Colonic mucosa (tissue), 4 donors: Measurements from ENCODE around the gene ATG4C. TPM values are rescaled to one million over a fixed set of nuclear protein-coding genes. Genes with fewer than 3 reads are reported as not detected.
"Not testable (repeated sequence)": the region's sequence is repeated elsewhere in the genome, so short reads cannot be mapped to it uniquely, and the experiment has no call there.

Source experiments
- DNase-seq: peaks from one replicate; pipeline ENCODE4 v3.0.0-alpha.2; 2020
- H3K27ac ChIP-seq: fragments of 200-600 bp; one replicate; pipeline ENCODE4 v1.8.0; 2021
- H3K27me3 ChIP-seq: fragments of 200-600 bp; one replicate; pipeline ENCODE4 v1.8.0; 2021
- H3K36me3 ChIP-seq: fragments of 200-600 bp; one replicate; pipeline ENCODE4 v1.8.0; 2021
- H3K4me1 ChIP-seq: fragments of 200-600 bp; one replicate; pipeline ENCODE4 v1.8.0; 2021; ENCODE audit warnings: mild to moderate bottlenecking
- H3K4me3 ChIP-seq: fragments of 200-600 bp; one replicate; pipeline ENCODE4 v1.8.0; 2021
- H3K9ac ChIP-seq, 2 donors: one replicate each; pipeline ENCODE4 v1.7.0; 2013; ENCODE audit warnings: control low read depth in 2 of 2, low read depth in 2 of 2, low read length in 2 of 2
- H3K9me3 ChIP-seq: fragments of 200-600 bp; one replicate; pipeline ENCODE4 v1.8.0; 2021
- CTCF ChIP-seq: fragments of 200-600 bp; IDR thresholded peaks from one replicate; pipeline ENCODE4 v1.8.0; 2022; ENCODE audit warnings: antibody characterized with exemption, mild to moderate bottlenecking
- intact Hi-C: fragments of 100-400 bp; cut with DNase I; formaldehyde crosslinking; loops from one replicate; pipeline ENCODE4 v1.14.1; 2022
- total RNA-seq, 2 donors: library from RNA; stranded (reverse); fragmentation: NEBNext Ultra II Directional in 1 of 2; extraction: Animal tissue kit (Norgen Biotek cat#: 25700) in 1 of 2; gene quantifications; one replicate each; pipeline ENCODE4 v1.2.1, GENCODE V29; 2021
- donor health status: healthy.
- donor health status: DM: no; HTN: no; CAD: no.
- donor health status: DM: no; HTN: no; CAD: no.

The ATG4C gene
- total RNA-seq, 2 donors from 2014 or later: 9.5 to 12.4 TPM

DNA sequence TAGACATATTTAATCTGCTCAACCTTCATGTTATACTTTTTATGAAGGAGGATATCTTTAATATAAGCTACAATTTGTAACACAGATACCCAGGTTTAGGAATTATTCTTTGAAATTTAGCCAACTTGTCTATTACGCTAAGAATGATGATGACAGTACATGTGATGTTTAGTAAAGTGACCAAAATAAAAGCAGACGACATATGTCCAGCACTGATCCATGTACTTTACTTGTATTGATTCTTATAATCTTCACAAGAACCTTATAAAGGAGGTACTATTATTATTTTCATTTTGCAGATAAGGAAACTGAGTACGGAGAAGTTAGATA is 37.2 kb upstream of the ATG4C start:
- peak; percentile 12 for TF ChIP-seq CTCF
- H3K4me3 ChIP-seq: no peak overlapping the region
- intact Hi-C loops: loop anchor here (2.0 to 5.0 kb wide), 2 partner anchors 216 to 239 kb away; no protein-coding TSS in a partner anchor
- no peak overlapping the region for H3K27ac ChIP-seq
- H3K27me3 ChIP-seq: no peaks in the 10 kb centered on the region
- H3K9me3 ChIP-seq: no peaks in the 10 kb centered on the region
- no peaks in the 10 kb centered on the region for H3K36me3 ChIP-seq
- H3K4me1 ChIP-seq: no peaks in the 10 kb centered on the region
- no peak for DNase-seq
- H3K9ac ChIP-seq: no peak overlapping the region

- Histone ChIP-seq H3K27ac (no peak overlapping the region), H3K36me3 (no peaks in the 10 kb centered on the region), H3K9me3 (no peaks in the 10 kb centered on the region), H3K9ac (no peak overlapping the region), H3K4me3 (no peak overlapping the region), H3K4me1 (no peaks in the 10 kb centered on the region), H3K27me3 (no peaks in the 10 kb centered on the region)
- intact Hi-C loops: no loop called here
- no peak for DNase-seq
- TF ChIP-seq CTCF: no peak
Measured at GRCh38 chr1:62753031-62753965, 30.6 kb upstream of the ATG4C start.

- H3K4me1 ChIP-seq, H3K4me3 ChIP-seq, H3K27me3 ChIP-seq, H3K9me3 ChIP-seq, H3K27ac ChIP-seq, H3K36me3 ChIP-seq, H3K9ac ChIP-seq, intact Hi-C loops, DNase-seq: not testable (repeated sequence)
Measured at GRCh38 chr1:62754938-62755337, 29.0 kb upstream of the ATG4C start.

- H3K9me3 ChIP-seq, H3K36me3 ChIP-seq, intact Hi-C loops, H3K4me3 ChIP-seq, H3K27ac ChIP-seq, H3K4me1 ChIP-seq, DNase-seq, H3K27me3 ChIP-seq, H3K9ac ChIP-seq: not testable (repeated sequence)
Measured at GRCh38 chr1:62756255-62756884, 27.6 kb upstream of the ATG4C start.

- H3K27ac ChIP-seq, H3K9ac ChIP-seq, H3K4me3 ChIP-seq, H3K9me3 ChIP-seq, intact Hi-C loops, H3K4me1 ChIP-seq, H3K36me3 ChIP-seq, H3K27me3 ChIP-seq, DNase-seq: not testable (repeated sequence)
Measured at GRCh38 chr1:62759232-62759875, 24.6 kb upstream of the ATG4C start.

DNA sequence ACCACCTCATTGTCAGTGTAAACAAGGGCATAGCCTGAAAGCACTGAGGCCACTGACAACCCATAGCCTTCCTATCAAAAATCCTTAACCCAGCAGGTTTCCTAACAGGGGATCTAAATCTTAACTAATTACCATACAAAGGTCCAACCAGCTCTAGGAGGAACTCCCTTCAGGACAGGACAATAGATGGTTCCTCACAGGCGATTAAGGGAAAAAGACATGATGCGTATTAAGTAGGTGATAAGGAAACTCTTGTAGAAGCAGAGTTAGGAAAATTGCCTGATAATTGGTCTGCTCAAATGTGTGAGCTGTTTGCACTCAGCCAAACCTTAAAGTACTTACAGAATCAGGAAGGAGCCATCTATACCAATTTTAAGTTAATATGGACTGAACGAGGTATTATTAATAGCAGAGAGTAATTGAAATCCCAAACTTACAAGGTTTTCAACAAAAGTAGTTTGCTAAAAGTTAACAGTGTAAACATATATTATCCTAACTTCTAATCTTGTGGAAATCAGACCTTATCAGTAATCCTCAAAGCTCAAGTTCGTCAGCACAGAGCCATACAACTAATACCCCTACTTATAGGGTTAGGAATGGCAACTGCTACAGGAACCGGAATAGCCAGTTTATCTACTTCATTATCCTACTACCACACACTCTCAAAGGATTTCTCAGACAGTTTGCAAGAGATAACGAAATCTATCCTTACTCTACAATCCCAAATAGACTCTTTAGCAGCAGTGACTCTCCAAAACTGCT is 23.7 kb upstream of the ATG4C start:
- H3K4me1 ChIP-seq, DNase-seq, H3K9ac ChIP-seq, H3K27ac ChIP-seq, H3K4me3 ChIP-seq, H3K27me3 ChIP-seq, intact Hi-C loops, H3K9me3 ChIP-seq, H3K36me3 ChIP-seq: not testable (repeated sequence)

GRCh38 chr1:62761223-62761870 is 22.6 kb upstream of the ATG4C start:
- H3K27me3 ChIP-seq, DNase-seq, H3K4me1 ChIP-seq, H3K9ac ChIP-seq, intact Hi-C loops, H3K36me3 ChIP-seq, H3K9me3 ChIP-seq, H3K4me3 ChIP-seq, H3K27ac ChIP-seq: not testable (repeated sequence)

DNA sequence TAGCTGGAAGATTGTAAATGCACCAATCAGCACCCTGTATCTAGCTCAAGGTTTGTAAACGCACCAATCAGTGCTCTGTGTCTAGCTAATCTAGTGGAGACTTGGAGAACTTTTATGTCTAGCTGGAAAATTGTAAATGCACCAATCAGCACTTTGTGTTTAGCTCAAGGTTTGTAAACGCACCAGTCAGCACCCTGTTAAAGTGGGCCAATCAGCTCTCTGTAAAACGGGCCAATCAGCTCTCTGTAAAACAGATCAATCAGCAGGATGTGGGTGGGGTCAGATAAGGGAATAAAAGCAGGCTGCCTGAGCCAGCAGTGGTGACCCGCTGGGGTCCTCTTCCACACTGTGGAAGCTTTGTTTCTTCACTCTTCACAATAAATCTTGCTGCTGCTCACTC is 21.9 kb upstream of the ATG4C start:
- H3K9ac ChIP-seq, intact Hi-C loops, H3K4me3 ChIP-seq, H3K27me3 ChIP-seq, H3K36me3 ChIP-seq, H3K4me1 ChIP-seq, H3K27ac ChIP-seq, DNase-seq, H3K9me3 ChIP-seq: not testable (repeated sequence)
